K562 (cell line): ENCODE data around the gene SETD3.

ENCODE experiments used
- CTCF ChIP-seq, 3 experiments: IDR thresholded peaks in 2 of 3; conservative IDR thresholded peaks in 1 of 3; 2 replicates each; pipeline ENCODE4 v1.5.1; 2011 to 2012; ENCODE audit warnings: low read length in 3 of 3, mild to moderate bottlenecking in 3 of 3, control low read depth in 2 of 3, improper control_type of control experiment in 1 of 3, inconsistent platforms in 1 of 3, low read depth in 1 of 3, mixed read lengths in 1 of 3, moderate library complexity in 1 of 3; ENCODE audit not compliant: insufficient read depth in 2 of 3
- EGR1 ChIP-seq: fragments of 450-650 bp; conservative IDR thresholded peaks from 2 replicates; pipeline ENCODE4 v1.6.1; 2017; ENCODE audit warnings: mild to moderate bottlenecking
- KLF1 ChIP-seq: fragments of 450-650 bp; IDR thresholded peaks from 2 replicates; pipeline ENCODE4 v1.6.1; 2016; ENCODE audit warnings: missing genetic modification characterization, missing compliant biosample characterization
- MAFF ChIP-seq: IDR thresholded peaks from 2 replicates; pipeline ENCODE4 v1.6.1; 2012; ENCODE audit warnings: low read length, improper control_type of control experiment
- MYC ChIP-seq, 2 experiments: fragments of 250-450 bp in 1 of 2; sonication (Bioruptor Pico) in 1 of 2; IDR thresholded peaks; 2 replicates each; pipeline versions ENCODE4 v1.5.1 to v1.6.1; 2012 to 2021; ENCODE audit warnings: low read depth in 2 of 2, borderline replicate concordance in 1 of 2, improper control_type of control experiment in 1 of 2, low read length in 1 of 2, mild to moderate bottlenecking in 1 of 2, moderate library complexity in 1 of 2
- NFXL1 ChIP-seq: fragments of 450-650 bp; formaldehyde crosslinking; IDR thresholded peaks from 2 replicates; pipeline ENCODE4 v1.4.0; 2021; ENCODE audit warnings: mild to moderate bottlenecking
- POLR2A ChIP-seq: fragments of 450-650 bp; conservative IDR thresholded peaks from 2 replicates; pipeline ENCODE4 v1.6.1; 2016
- TRIM28 ChIP-seq: fragments of 450-650 bp; IDR thresholded peaks from 2 replicates; pipeline ENCODE4 v1.6.1; 2017
- ZNF444 ChIP-seq: fragments of 250-450 bp; sonication (Bioruptor Pico); IDR thresholded peaks from 2 replicates; pipeline ENCODE4 v1.4.0; 2020; ENCODE audit warnings: mild to moderate bottlenecking, moderate library complexity
- TF ChIP-seq, protein P1 (sequence below), 2 experiments: fragments of 450-650 bp in 1 of 2; sonication (generic) in 1 of 2; formaldehyde crosslinking in 1 of 2; IDR thresholded peaks in 1 of 2; conservative IDR thresholded peaks in 1 of 2; 2 replicates each; pipeline versions ENCODE4 v1.6.1 to v1.8.1; 2016 to 2023; ENCODE audit warnings: mild to moderate bottlenecking in 2 of 2, moderate library complexity in 2 of 2, inconsistent platforms in 1 of 2, missing genetic modification reagents in 1 of 2
- TF ChIP-seq, protein P2 (sequence below): fragments of 250-450 bp; sonication (Bioruptor Pico); IDR thresholded peaks from 2 replicates; pipeline ENCODE4 v1.8.0; 2021; ENCODE audit warnings: moderate library complexity, mild to moderate bottlenecking, inconsistent platforms

GRCh38 chr14:99350751-99351150, 129.9 kb downstream of the SETD3 start:
- TF ChIP-seq MYC (IDR thresholded peaks at IDR 0.05; ENCODE audit: low read depth, low read length) = no peak
- no peak for TF ChIP-seq MYC (CRISPR knock-in tag; IDR thresholded peaks at IDR 0.05; ENCODE audit: borderline replicate concordance, low read depth)
- no peak for TF ChIP-seq POLR2A
- no peak for TF ChIP-seq CTCF (IDR thresholded peaks at IDR 0.05 in 2 of 3, conservative IDR thresholded peaks at IDR 0.05 in 1 of 3; ENCODE audit: insufficient read depth in 2 of 3, low read depth in 1 of 3, low read length in 3 of 3)
- no peak for TF ChIP-seq TRIM28
- TF ChIP-seq KLF1 (tag) = no peak
- TF ChIP-seq, protein P1, sequence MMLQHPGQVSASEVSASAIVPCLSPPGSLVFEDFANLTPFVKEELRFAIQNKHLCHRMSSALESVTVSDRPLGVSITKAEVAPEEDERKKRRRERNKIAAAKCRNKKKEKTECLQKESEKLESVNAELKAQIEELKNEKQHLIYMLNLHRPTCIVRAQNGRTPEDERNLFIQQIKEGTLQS (IDR thresholded peaks at IDR 0.05) = no peak
- TF ChIP-seq, protein P1 (CRISPR knock-in tag; conservative IDR thresholded peaks at IDR 0.05) = no peak
- TF ChIP-seq NFXL1 (CRISPR knock-in tag) = no peak
- no peak for TF ChIP-seq EGR1
- TF ChIP-seq MAFF = no peak
- TF ChIP-seq ZNF444 (CRISPR knock-in tag) = no peak
- TF ChIP-seq, protein P2, sequence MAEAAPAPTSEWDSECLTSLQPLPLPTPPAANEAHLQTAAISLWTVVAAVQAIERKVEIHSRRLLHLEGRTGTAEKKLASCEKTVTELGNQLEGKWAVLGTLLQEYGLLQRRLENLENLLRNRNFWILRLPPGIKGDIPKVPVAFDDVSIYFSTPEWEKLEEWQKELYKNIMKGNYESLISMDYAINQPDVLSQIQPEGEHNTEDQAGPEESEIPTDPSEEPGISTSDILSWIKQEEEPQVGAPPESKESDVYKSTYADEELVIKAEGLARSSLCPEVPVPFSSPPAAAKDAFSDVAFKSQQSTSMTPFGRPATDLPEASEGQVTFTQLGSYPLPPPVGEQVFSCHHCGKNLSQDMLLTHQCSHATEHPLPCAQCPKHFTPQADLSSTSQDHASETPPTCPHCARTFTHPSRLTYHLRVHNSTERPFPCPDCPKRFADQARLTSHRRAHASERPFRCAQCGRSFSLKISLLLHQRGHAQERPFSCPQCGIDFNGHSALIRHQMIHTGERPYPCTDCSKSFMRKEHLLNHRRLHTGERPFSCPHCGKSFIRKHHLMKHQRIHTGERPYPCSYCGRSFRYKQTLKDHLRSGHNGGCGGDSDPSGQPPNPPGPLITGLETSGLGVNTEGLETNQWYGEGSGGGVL (CRISPR knock-in tag) = no peak
